ENCODE data around the gene EXOC2.

DNA sequence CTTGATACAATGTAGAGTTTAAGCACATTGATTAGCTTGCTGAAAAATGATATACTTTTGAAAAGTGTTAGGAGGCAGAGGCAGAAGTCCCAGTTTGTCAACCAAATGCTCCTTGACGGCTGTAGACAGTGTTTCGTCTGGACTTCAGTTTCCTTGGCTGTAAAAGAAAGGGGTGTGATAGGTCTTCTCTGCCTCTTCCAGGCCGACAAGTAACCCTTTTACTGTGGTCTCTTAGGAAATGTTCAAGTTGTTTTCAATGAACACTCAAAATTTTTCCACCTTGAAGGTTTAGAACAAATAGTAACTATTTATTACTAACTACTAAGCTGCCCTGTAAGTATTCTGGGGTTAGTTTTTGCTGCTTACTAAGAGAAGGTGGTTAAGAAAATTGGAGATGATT lies 179.0 kb downstream of the EXOC2 start:
- TF ChIP-seq, protein P1, sequence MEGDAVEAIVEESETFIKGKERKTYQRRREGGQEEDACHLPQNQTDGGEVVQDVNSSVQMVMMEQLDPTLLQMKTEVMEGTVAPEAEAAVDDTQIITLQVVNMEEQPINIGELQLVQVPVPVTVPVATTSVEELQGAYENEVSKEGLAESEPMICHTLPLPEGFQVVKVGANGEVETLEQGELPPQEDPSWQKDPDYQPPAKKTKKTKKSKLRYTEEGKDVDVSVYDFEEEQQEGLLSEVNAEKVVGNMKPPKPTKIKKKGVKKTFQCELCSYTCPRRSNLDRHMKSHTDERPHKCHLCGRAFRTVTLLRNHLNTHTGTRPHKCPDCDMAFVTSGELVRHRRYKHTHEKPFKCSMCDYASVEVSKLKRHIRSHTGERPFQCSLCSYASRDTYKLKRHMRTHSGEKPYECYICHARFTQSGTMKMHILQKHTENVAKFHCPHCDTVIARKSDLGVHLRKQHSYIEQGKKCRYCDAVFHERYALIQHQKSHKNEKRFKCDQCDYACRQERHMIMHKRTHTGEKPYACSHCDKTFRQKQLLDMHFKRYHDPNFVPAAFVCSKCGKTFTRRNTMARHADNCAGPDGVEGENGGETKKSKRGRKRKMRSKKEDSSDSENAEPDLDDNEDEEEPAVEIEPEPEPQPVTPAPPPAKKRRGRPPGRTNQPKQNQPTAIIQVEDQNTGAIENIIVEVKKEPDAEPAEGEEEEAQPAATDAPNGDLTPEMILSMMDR (conservative IDR thresholded peaks at IDR 0.05), result no peak
- no peak for TF ChIP-seq ZFX (IDR thresholded peaks at IDR 0.05)

Data from C4-2B (cell line).